ENCODE data around the gene RAD51.

DNA sequence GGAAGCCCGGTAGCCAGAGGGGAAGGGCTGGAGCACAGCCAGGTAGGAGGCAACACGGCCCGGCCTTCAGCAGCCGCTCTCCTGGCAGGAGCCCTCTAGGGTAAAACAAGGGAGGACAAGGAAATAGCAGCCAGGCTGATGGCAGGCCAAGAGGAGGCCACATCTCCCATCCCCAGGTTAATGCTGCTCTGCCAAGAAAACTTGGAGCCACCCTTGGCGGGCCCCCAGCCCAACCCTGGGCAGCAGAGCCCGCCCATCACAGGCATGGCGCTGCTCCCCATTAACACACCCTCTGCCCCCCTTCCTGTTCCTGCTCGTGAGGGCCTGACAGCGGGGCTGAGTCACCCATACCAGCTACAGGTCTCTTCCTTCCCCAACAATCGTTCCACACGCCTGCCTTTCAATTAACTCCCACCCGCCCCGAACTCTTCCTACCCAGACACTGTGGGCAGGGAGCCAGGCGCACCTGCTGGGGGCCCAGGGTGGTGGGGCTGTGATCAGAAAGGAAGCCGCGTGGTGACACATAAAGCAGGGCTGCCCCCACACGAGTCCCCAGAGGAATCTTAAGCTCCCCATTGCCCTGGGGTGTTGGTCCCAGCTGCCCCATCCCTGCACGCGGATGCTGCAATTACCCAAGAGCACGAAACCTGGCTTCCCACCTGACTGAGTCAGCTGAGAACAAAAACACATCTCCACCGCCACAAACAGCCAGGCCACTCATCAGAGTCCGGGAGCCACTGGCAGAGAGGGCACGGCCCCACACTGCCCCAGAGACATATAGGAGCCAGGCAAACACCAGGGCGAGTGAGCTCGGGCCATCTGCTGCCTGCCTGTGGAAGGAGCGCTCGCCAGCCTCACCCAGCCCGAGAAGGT is 74.5 kb downstream of the RAD51 start, which contains the start of gene C15orf62:
- TF ChIP-seq MYC (IDR thresholded peaks at IDR 0.05; ENCODE audit: low read depth, low read length) (peak; percentile 48; the same call in 1 of the 2 replicates), POLR2A (IDR thresholded peaks at IDR 0.05; ENCODE audit: extremely low read depth, insufficient read length) (no peak)
- TF ChIP-seq, protein P1, sequence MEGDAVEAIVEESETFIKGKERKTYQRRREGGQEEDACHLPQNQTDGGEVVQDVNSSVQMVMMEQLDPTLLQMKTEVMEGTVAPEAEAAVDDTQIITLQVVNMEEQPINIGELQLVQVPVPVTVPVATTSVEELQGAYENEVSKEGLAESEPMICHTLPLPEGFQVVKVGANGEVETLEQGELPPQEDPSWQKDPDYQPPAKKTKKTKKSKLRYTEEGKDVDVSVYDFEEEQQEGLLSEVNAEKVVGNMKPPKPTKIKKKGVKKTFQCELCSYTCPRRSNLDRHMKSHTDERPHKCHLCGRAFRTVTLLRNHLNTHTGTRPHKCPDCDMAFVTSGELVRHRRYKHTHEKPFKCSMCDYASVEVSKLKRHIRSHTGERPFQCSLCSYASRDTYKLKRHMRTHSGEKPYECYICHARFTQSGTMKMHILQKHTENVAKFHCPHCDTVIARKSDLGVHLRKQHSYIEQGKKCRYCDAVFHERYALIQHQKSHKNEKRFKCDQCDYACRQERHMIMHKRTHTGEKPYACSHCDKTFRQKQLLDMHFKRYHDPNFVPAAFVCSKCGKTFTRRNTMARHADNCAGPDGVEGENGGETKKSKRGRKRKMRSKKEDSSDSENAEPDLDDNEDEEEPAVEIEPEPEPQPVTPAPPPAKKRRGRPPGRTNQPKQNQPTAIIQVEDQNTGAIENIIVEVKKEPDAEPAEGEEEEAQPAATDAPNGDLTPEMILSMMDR (IDR thresholded peaks at IDR 0.05; ENCODE audit: low read depth, low read length), result no peak
